ENCODE data around the gene KCTD16.

Gene KCTD16

GRCh38 chr5:144404672-144405071 is 234.0 kb downstream of the KCTD16 start:
- TF ChIP-seq NFRKB (IDR thresholded peaks at IDR 0.05) (no peak), FOXA1 (IDR thresholded peaks at IDR 0.05) (no peak), FOXK2 (IDR thresholded peaks at IDR 0.05) (no peak), HDGF (IDR thresholded peaks at IDR 0.05; ENCODE audit: borderline replicate concordance) (no peak), L3MBTL2 (conservative IDR thresholded peaks at IDR 0.05) (no peak), FOXM1 (IDR thresholded peaks at IDR 0.05; ENCODE audit: borderline replicate concordance) (no peak), ZNF384 (IDR thresholded peaks at IDR 0.05) (no peak), SUZ12 (IDR thresholded peaks at IDR 0.05) (no peak), PKNOX1 (IDR thresholded peaks at IDR 0.05) (no peak), ELF4 (IDR thresholded peaks at IDR 0.05) (no peak), LEF1 (IDR thresholded peaks at IDR 0.05; ENCODE audit: borderline replicate concordance) (no peak), CTBP1 (IDR thresholded peaks at IDR 0.05; ENCODE audit: borderline replicate concordance) (no peak), SP1 (IDR thresholded peaks at IDR 0.05) (no peak), ARNT (IDR thresholded peaks at IDR 0.05) (no peak), BHLHE40 (IDR thresholded peaks at IDR 0.05; ENCODE audit: borderline replicate concordance) (no peak), TARDBP (IDR thresholded peaks at IDR 0.05) (no peak)
- no peak for DNase-seq (ENCODE audit: extremely low spot score)
- ChIA-PET CTCF (interaction anchor here (1.0 kb wide), 1 partner anchor 198 kb away, joined by 3 read pairs; no protein-coding TSS in a partner anchor), POLR2A (no interaction called here)

- DNase-seq (ENCODE audit: extremely low spot score), result no peak
- CTCF ChIA-PET, result no interaction called here
- POLR2A ChIA-PET, result no interaction called here
- TF ChIP-seq SUZ12 (IDR thresholded peaks at IDR 0.05), result no peak
- no peak for TF ChIP-seq PKNOX1 (IDR thresholded peaks at IDR 0.05)
- no peak for TF ChIP-seq TARDBP (IDR thresholded peaks at IDR 0.05)
- TF ChIP-seq SP1 (IDR thresholded peaks at IDR 0.05), result no peak
- no peak for TF ChIP-seq ELF4 (IDR thresholded peaks at IDR 0.05)
- TF ChIP-seq ZNF384 (IDR thresholded peaks at IDR 0.05), result no peak
- no peak for TF ChIP-seq BHLHE40 (IDR thresholded peaks at IDR 0.05; ENCODE audit: borderline replicate concordance)
- no peak for TF ChIP-seq HDGF (IDR thresholded peaks at IDR 0.05; ENCODE audit: borderline replicate concordance)
- no peak for TF ChIP-seq L3MBTL2 (conservative IDR thresholded peaks at IDR 0.05)
- no peak for TF ChIP-seq FOXA1 (IDR thresholded peaks at IDR 0.05)
- no peak for TF ChIP-seq LEF1 (IDR thresholded peaks at IDR 0.05; ENCODE audit: borderline replicate concordance)
- no peak for TF ChIP-seq NFRKB (IDR thresholded peaks at IDR 0.05)
Measured at GRCh38 chr5:144405991-144406390, 235.3 kb downstream of the KCTD16 start.

GRCh38 chr5:144406442-144406841 is 235.8 kb downstream of the KCTD16 start:
- POLR2A ChIA-PET, result no interaction called here
- CTCF ChIA-PET, result no interaction called here
- TF ChIP-seq LEF1 (IDR thresholded peaks at IDR 0.05; ENCODE audit: borderline replicate concordance), result no peak
- no peak for TF ChIP-seq BHLHE40 (IDR thresholded peaks at IDR 0.05; ENCODE audit: borderline replicate concordance)
- no peak for TF ChIP-seq CTBP1 (IDR thresholded peaks at IDR 0.05; ENCODE audit: borderline replicate concordance)
- TF ChIP-seq ARNT (IDR thresholded peaks at IDR 0.05), result no peak
- TF ChIP-seq SUZ12 (IDR thresholded peaks at IDR 0.05), result no peak
- TF ChIP-seq NFRKB (IDR thresholded peaks at IDR 0.05), result no peak
- TF ChIP-seq FOXA1 (IDR thresholded peaks at IDR 0.05), result no peak
- no peak for TF ChIP-seq FOXM1 (IDR thresholded peaks at IDR 0.05; ENCODE audit: borderline replicate concordance)
- no peak for TF ChIP-seq ELF4 (IDR thresholded peaks at IDR 0.05)
- TF ChIP-seq ZNF384 (IDR thresholded peaks at IDR 0.05), result no peak
- TF ChIP-seq L3MBTL2 (conservative IDR thresholded peaks at IDR 0.05), result no peak
- TF ChIP-seq PKNOX1 (IDR thresholded peaks at IDR 0.05), result no peak
- TF ChIP-seq TARDBP (IDR thresholded peaks at IDR 0.05), result no peak
- TF ChIP-seq SP1 (IDR thresholded peaks at IDR 0.05), result no peak
- TF ChIP-seq FOXK2 (IDR thresholded peaks at IDR 0.05), result no peak
- no peak for TF ChIP-seq HDGF (IDR thresholded peaks at IDR 0.05; ENCODE audit: borderline replicate concordance)
- no peak for DNase-seq (ENCODE audit: extremely low spot score)

DNA sequence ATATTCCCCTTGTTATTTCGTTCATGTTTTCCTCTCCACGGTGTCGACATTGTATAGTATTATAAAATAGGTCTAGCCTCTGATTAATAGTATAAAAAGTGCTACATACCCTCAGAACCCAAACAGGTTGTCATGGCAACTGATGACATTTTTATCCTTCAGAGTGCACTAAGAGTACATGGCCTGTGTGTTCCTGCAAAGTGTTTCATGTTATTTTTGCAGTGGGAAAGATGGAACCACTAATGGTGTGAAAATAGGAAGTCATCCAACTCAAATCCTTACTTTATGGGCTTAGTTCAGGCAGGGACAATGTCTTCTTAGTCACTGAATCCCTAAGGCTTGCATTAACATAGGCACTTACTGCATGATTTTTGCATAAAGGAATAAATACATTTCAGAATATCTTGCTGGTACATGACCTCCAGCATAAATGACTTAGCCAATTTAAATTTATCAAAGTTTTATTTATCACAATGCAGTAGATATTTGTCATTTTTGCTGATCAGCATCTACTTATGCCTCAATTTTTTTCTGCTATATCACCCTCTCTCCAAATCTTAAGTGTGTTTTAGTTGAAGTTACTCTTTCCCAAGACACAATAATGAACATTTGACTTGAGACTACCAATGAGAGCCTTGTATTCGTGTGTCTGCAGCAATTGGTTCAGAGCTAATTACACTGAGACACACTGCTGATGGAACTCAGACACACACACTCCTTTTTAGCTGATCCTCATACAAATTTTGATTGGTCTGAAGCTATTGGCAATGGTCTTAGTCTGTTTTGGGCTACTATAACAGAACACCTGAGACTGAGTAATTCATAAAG is 243.7 kb downstream of the KCTD16 start:
- DNase-seq (ENCODE audit: extremely low spot score), result no peak
- ChIA-PET CTCF (no interaction called here), POLR2A (no interaction called here)
- TF ChIP-seq NFRKB (IDR thresholded peaks at IDR 0.05), result no peak
- TF ChIP-seq L3MBTL2 (conservative IDR thresholded peaks at IDR 0.05), result no peak
- no peak for TF ChIP-seq CTBP1 (IDR thresholded peaks at IDR 0.05; ENCODE audit: borderline replicate concordance)

DNA sequence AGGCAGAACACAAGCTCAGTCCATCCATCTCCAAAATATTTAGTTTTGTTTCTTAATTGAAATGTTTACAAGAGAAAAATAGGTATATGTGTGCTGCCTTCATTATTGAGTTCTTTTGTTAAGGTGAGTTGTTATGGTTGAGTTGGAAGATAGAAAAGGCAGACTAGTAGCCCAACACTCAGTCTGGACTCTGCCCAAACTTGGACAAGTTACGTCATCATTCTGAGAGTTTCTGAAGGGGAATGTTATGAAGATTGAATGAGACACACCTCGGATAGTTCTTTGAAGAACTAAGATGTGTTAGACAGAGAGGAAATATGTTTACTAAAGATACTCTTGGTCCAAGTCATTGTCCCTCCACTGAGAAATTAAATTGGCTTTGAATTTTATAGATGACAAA is 245.5 kb downstream of the KCTD16 start:
- ChIA-PET CTCF (no interaction called here), POLR2A (no interaction called here)
- no peak for TF ChIP-seq SP1 (IDR thresholded peaks at IDR 0.05)
- TF ChIP-seq CTBP1 (IDR thresholded peaks at IDR 0.05; ENCODE audit: borderline replicate concordance), result no peak
- no peak for TF ChIP-seq PKNOX1 (IDR thresholded peaks at IDR 0.05)
- no peak for TF ChIP-seq FOXK2 (IDR thresholded peaks at IDR 0.05)
- TF ChIP-seq LEF1 (IDR thresholded peaks at IDR 0.05; ENCODE audit: borderline replicate concordance), result no peak
- no peak for DNase-seq (ENCODE audit: extremely low spot score)

GRCh38 chr5:144418719-144419118 is 248.0 kb downstream of the KCTD16 start:
- ChIA-PET POLR2A (no interaction called here), CTCF (no interaction called here)
- DNase-seq (ENCODE audit: extremely low spot score), result no peak
- TF ChIP-seq ARNT (IDR thresholded peaks at IDR 0.05) (no peak), CTBP1 (IDR thresholded peaks at IDR 0.05; ENCODE audit: borderline replicate concordance) (no peak)
